Parathyroid adenoma (tissue), 2 donors: ENCODE measurements around the gene ZC4H2.
"Not testable (repeated sequence)": the region's sequence is repeated elsewhere in the genome, so short reads cannot be mapped to it uniquely, and the experiment has no call there.

Source experiments
- H2AFZ ChIP-seq: fragments of 300-600 bp; sonication (generic); one replicate; pipeline ENCODE4 v1.7.0; 2017; ENCODE audit warnings: antibody characterized with exemption, mild to moderate bottlenecking
- H3K27ac ChIP-seq: fragments of 300-600 bp; sonication (generic); one replicate; pipeline ENCODE4 v1.7.0; 2017
- H3K27me3 ChIP-seq: fragments of 300-600 bp; sonication (generic); one replicate; pipeline ENCODE4 v1.7.0; 2017; ENCODE audit warnings: low read length; ENCODE audit not compliant: control insufficient read depth, insufficient read depth
- H3K36me3 ChIP-seq: fragments of 300-600 bp; sonication (generic); one replicate; pipeline ENCODE4 v1.7.0; 2017; ENCODE audit warnings: low read length; ENCODE audit not compliant: control insufficient read depth, insufficient read depth
- H3K4me1 ChIP-seq: fragments of 300-600 bp; sonication (generic); one replicate; pipeline ENCODE4 v1.7.0; 2017; ENCODE audit warnings: control low read depth
- H3K4me2 ChIP-seq: fragments of 300-600 bp; sonication (generic); one replicate; pipeline ENCODE4 v1.7.0; 2017; ENCODE audit warnings: low read length
- H3K4me3 ChIP-seq: fragments of 300-600 bp; sonication (generic); one replicate; pipeline ENCODE4 v1.7.0; 2017; ENCODE audit warnings: low read depth, low read length
- H3K79me2 ChIP-seq: fragments of 300-600 bp; sonication (generic); one replicate; pipeline ENCODE4 v1.7.0; 2017; ENCODE audit warnings: control low read depth
- H3K9ac ChIP-seq: fragments of 300-600 bp; sonication (generic); one replicate; pipeline ENCODE4 v1.7.0; 2017; ENCODE audit warnings: mild to moderate bottlenecking
- H3K9me3 ChIP-seq: fragments of 300-600 bp; sonication (generic); one replicate; pipeline ENCODE4 v1.7.0; 2017; ENCODE audit warnings: low read length; ENCODE audit not compliant: control insufficient read depth
- TF ChIP-seq, protein P1 (sequence below): fragments of 300-600 bp; sonication (generic); IDR thresholded peaks from one replicate; pipeline ENCODE4 v1.7.0; 2017; ENCODE audit warnings: antibody characterized with exemption, mild to moderate bottlenecking
- donor health status: primary hyperparathyroidism.

ZC4H2 gene

DNA sequence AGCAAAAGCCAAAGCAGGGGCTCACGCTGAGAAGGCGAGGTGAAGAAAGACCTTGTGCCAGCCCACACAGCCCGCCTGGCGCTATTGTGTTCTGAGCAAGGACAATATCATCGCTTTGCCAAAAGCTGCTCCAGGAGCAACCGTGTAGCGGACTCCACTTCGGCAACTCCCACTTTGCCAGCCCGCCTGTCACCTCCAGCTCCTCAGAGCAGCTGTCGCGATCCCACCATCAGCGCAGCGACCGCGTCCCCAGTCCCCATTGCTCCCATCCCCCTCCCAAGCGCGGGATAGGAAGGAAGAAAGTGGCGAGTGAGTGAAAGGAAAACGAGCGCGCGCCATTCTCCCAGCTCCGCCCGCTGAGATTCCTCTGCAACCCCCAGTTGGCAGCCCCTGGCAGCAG lies 759 bp downstream of the ZC4H2 start:
- no peaks in the 10 kb centered on the region for H3K27me3 ChIP-seq
- no peak overlapping the region for H3K9ac ChIP-seq
- TF ChIP-seq, protein P1, sequence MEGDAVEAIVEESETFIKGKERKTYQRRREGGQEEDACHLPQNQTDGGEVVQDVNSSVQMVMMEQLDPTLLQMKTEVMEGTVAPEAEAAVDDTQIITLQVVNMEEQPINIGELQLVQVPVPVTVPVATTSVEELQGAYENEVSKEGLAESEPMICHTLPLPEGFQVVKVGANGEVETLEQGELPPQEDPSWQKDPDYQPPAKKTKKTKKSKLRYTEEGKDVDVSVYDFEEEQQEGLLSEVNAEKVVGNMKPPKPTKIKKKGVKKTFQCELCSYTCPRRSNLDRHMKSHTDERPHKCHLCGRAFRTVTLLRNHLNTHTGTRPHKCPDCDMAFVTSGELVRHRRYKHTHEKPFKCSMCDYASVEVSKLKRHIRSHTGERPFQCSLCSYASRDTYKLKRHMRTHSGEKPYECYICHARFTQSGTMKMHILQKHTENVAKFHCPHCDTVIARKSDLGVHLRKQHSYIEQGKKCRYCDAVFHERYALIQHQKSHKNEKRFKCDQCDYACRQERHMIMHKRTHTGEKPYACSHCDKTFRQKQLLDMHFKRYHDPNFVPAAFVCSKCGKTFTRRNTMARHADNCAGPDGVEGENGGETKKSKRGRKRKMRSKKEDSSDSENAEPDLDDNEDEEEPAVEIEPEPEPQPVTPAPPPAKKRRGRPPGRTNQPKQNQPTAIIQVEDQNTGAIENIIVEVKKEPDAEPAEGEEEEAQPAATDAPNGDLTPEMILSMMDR: no peak
- H3K9me3 ChIP-seq: no peaks in the 10 kb centered on the region
- H3K36me3 ChIP-seq: no peaks in the 10 kb centered on the region
- H3K4me3 ChIP-seq: peak overlapping the region; percentile 42
- H3K27ac ChIP-seq: no peak overlapping the region
- H3K4me1 ChIP-seq: peaks cover 3% of the 10 kb centered on the region
- H3K79me2 ChIP-seq: no peaks in the 10 kb centered on the region
- peak overlapping the region; percentile 70 for H2AFZ ChIP-seq
- peak overlapping the region; percentile 69 for H3K4me2 ChIP-seq

DNA sequence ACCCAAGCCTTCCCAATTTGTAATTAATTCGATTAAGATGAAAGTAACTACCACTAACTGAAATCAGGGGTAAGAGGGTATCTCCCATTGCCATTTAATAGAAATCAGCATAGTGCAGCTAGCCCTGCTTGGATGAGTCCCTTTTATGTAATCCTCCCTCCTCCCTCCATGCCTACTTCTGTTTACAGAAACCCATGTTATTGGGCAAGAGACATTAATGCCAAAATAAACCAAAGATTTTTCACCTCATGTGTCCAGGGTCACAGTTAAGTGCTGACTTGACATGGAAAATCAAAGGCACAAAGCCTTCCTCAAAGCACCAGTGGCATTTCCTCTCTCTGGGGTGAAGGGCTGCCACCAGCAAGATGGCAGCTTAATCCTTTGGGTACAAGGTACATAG lies 50.8 kb downstream of the ZC4H2 start:
- H3K79me2 ChIP-seq: no peaks in the 10 kb centered on the region
- no peak overlapping the region for H3K9ac ChIP-seq
- H3K4me3 ChIP-seq: no peak overlapping the region
- TF ChIP-seq, protein P1: no peak
- H3K27me3 ChIP-seq: no peaks in the 10 kb centered on the region
- H3K4me1 ChIP-seq: no peaks in the 10 kb centered on the region
- no peak overlapping the region for H3K27ac ChIP-seq
- H3K36me3 ChIP-seq: no peaks in the 10 kb centered on the region
- H3K9me3 ChIP-seq: no peaks in the 10 kb centered on the region
- no peak overlapping the region for H2AFZ ChIP-seq
- no peak overlapping the region for H3K4me2 ChIP-seq

DNA sequence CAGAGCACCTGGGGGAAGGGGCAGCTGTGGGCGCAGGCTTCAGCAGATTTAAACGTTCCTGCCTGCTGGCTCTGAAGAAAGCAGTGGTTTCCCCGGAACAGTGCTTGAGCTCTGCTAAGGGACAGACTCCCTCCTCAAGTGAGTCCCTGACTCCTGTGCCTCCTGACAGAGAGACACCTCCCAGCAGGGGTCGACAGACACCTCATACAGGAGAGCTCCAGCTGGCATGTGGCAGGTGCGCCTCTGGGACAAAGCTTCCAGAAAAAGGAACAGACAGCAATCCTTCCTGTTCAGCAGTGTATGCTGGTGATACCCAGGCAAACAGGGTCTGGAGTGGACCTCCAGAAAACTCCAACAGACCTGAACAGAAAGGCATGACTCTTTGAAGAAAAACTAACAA lies 68.1 kb downstream of the ZC4H2 start:
- TF ChIP-seq, protein P1: no peak
- no peaks in the 10 kb centered on the region for H3K79me2 ChIP-seq

DNA sequence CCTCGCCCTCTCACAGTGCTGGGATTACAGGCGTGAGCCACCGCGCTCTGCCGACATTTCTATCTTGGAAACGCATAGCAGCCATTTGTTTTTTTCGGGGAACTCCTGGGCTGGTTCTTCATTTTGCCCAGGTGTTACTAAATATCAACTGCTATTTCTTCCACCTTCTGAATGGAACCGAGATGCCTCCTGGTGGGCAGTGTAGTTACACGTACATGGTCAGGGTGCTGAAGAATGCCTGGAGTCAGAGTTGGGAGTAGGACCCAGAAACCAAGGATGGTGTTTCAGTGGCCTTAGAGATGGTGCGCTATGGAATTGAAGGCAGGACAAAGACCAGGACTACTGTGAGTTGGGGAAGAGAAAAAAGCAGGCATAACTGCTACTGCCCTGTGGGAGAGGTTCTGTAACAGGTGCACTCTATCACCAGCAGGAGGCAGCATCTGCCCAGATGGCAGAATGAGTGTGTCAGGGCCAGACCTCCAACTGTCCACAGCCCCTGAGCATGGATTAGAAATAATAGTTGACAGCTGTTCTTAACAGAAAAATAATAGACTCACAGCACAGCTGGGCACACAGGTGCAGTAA lies 81.7 kb downstream of the ZC4H2 start:
- Histone ChIP-seq H3K79me2 (no peaks in the 10 kb centered on the region), H3K4me1 (no peaks in the 10 kb centered on the region), H3K27ac (no peak overlapping the region), H3K4me3 (no peak overlapping the region), H3K36me3 (no peaks in the 10 kb centered on the region), H2AFZ (no peak overlapping the region), H3K9ac (no peak overlapping the region), H3K9me3 (no peaks in the 10 kb centered on the region), H3K27me3 (no peaks in the 10 kb centered on the region), H3K4me2 (no peak overlapping the region)
- TF ChIP-seq, protein P1: no peak

More for the DNA sequence above, 68.1 kb downstream of the ZC4H2 start:
- Histone ChIP-seq H3K27me3 (no peaks in the 10 kb centered on the region), H3K4me2 (no peak overlapping the region), H3K4me1 (no peaks in the 10 kb centered on the region), H3K36me3 (no peaks in the 10 kb centered on the region), H3K9me3 (no peaks in the 10 kb centered on the region), H3K9ac (no peak overlapping the region), H3K4me3 (no peak overlapping the region), H2AFZ (no peak overlapping the region), H3K27ac (no peak overlapping the region)

DNA sequence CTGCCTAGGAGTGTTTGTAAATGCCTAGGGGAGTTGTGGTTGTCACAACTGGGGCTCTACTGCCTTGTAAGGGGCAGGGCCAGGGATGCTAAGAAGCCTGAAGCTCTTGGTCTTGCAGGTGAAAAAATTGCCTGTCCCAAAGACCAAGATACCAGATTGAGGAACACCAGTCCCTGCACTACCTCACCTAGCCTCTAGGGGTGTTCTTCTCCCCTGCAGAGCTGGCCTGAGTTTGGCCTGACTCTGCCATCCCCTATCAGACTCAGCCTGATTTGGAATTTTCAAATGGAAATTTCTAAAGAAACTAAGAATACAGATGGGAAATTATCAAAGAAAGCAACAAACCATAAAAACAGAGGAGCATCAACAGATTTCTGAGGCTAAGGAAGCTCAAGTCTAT lies 90.4 kb downstream of the ZC4H2 start:
- Histone ChIP-seq H2AFZ (no peak overlapping the region), H3K4me1 (no peaks in the 10 kb centered on the region), H3K27ac (no peak overlapping the region), H3K36me3 (no peaks in the 10 kb centered on the region), H3K9me3 (no peaks in the 10 kb centered on the region), H3K9ac (no peak overlapping the region), H3K27me3 (no peaks in the 10 kb centered on the region), H3K4me2 (no peak overlapping the region), H3K4me3 (no peak overlapping the region), H3K79me2 (no peaks in the 10 kb centered on the region)
- TF ChIP-seq, protein P1: no peak

DNA sequence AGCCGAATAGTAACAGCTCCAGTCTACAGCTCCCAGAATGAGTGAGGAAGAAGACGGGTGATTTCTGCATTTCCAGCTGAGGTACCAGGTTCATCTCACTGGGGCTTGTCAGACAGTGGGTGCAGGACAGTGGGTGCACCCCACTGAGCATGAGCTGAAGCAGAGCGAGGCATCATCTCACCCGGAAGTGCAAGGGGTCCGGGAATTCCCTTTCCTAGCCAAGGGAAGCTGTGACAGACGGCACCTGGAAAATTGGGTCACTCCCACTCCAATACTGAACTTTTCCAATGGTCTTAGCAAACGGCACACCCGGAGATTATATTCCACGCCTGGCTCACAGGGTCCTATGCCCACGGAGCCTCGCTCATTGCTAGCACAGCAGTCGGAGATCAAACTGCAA lies 97.5 kb downstream of the ZC4H2 start:
- H3K27me3 ChIP-seq, H3K9me3 ChIP-seq, H3K27ac ChIP-seq, H3K9ac ChIP-seq, H3K4me3 ChIP-seq, H3K4me1 ChIP-seq, H2AFZ ChIP-seq, H3K79me2 ChIP-seq, H3K4me2 ChIP-seq, H3K36me3 ChIP-seq: not testable (repeated sequence)
